HCT116 (cell line): ENCODE results near the gene TMPRSS11A. TPM values are rescaled to one million over a fixed set of nuclear protein-coding genes. Genes with fewer than 3 reads are reported as not detected.

Experiments
- ATAC-seq: fragments of 200-7000 bp; cut with Tn5 transposase; 2 replicates; pipeline ENCODE4 v1.9.1; 2020; ENCODE audit warnings: mild to moderate bottlenecking, moderate library complexity
- BruUV-seq: library from RNA; stranded (reverse); fragments of 400-500 nt; replicated peaks from 2 replicates; lab custom pipeline; 2021; lab: Mats Ljungman, UMichigan
- CTCF ChIA-PET: fragments of 300-600 bp; sonication (Branson Sonifier 250); formaldehyde crosslinking; loops from one replicate; lab custom pipeline; 2021; ENCODE audit warnings: antibody characterized with exemption; lab: Charles Lee
- POLR2A ChIA-PET: fragments of 300-600, 350-600 bp; sonication (Branson Sonifier 250); formaldehyde crosslinking; loops from one replicate; lab custom pipeline; 2021; ENCODE audit warnings: antibody characterized with exemption; lab: Charles Lee
- RAD21 ChIA-PET, 2 experiments: fragments of 300-600 bp; sonication (Branson Sonifier 250); formaldehyde crosslinking; loops; one replicate each; lab custom pipeline; 2023; ENCODE audit warnings: low total read pairs in 2 of 2; ENCODE audit not compliant: uncharacterized antibody in 2 of 2, unreplicated experiment in 2 of 2, low non-redundant PET in 1 of 2; lab: Charles Lee
- DNase-seq: peaks from one replicate; pipeline ENCODE4 v3.0.0-alpha.2; 2010; ENCODE audit warnings: low read depth, low spot score
- H2AFZ ChIP-seq: fragments of 200-600 bp; shearing (Covaris generic), sonication (generic); 2 replicates; pipeline ENCODE4 v1.6.1; 2017; ENCODE audit warnings: low read depth, mixed run types, mixed read lengths, antibody characterized with exemption, low read length; ENCODE audit not compliant: poor library complexity, severe bottlenecking
- H3K27ac ChIP-seq: 2 replicates; pipeline ENCODE4 v1.5.1; 2012; ENCODE audit warnings: low read depth, low read length
- H3K27me3 ChIP-seq: fragments of 200-600 bp; sonication (generic); 2 replicates; pipeline ENCODE4 v1.6.1; 2016; ENCODE audit warnings: mixed run types, low read length, mixed read lengths; ENCODE audit not compliant: insufficient read depth
- H3K36me3 ChIP-seq, 2 experiments: fragments of 200-500 bp in 1 of 2; fragments of 200-600 bp in 1 of 2; sonication (Bioruptor generic) in 1 of 2; sonication (generic) in 1 of 2; 2 replicates each; pipeline versions ENCODE4 v1.5.1 to v1.6.1; 2014 to 2016; ENCODE audit warnings: low read length in 2 of 2, inconsistent platforms in 1 of 2, mixed read lengths in 1 of 2, mixed run types in 1 of 2; ENCODE audit not compliant: insufficient read depth in 2 of 2, control insufficient read depth in 1 of 2
- H3K4me1 ChIP-seq, 2 experiments: fragments of 200-600 bp in 1 of 2; sonication (generic) in 1 of 2; 2 replicates each; pipeline versions ENCODE4 v1.5.1 to v1.6.1; 2012 to 2017; ENCODE audit warnings: low read length in 2 of 2, inconsistent platforms in 1 of 2, mild to moderate bottlenecking in 1 of 2, mixed read lengths in 1 of 2, mixed run types in 1 of 2, moderate library complexity in 1 of 2; ENCODE audit not compliant: insufficient read depth in 2 of 2, control insufficient read depth in 1 of 2
- H3K4me2 ChIP-seq: fragments of 200-600 bp; sonication (generic); 2 replicates; pipeline ENCODE4 v1.6.1; 2017; ENCODE audit warnings: mixed run types, low read length, mixed read lengths
- H3K4me3 ChIP-seq, 2 experiments: fragments of 200-600 bp in 1 of 2; sonication (generic) in 1 of 2; replicated peaks in 1 of 2; 2 replicates each; pipeline ENCODE4 v1.5.1; 2011 to 2016; ENCODE audit warnings: low read length in 2 of 2, control low read depth in 1 of 2, low read depth in 1 of 2, mild to moderate bottlenecking in 1 of 2, mixed read lengths in 1 of 2, mixed run types in 1 of 2
- H3K79me2 ChIP-seq: fragments of 200-600 bp; sonication (generic); 2 replicates; pipeline ENCODE4 v1.6.1; 2017; ENCODE audit warnings: mild to moderate bottlenecking, mixed run types, low read length, moderate library complexity, mixed read lengths; ENCODE audit not compliant: insufficient read depth
- H3K9ac ChIP-seq: fragments of 200-600 bp; sonication (generic); 2 replicates; pipeline ENCODE4 v1.6.1; 2016; ENCODE audit warnings: low read length, mixed read lengths
- H3K9me2 ChIP-seq: fragments of 200-600 bp; sonication (generic), shearing (Covaris generic); 2 replicates; pipeline ENCODE4 v1.6.1; 2017; ENCODE audit warnings: mixed run types, mild to moderate bottlenecking, moderate library complexity; ENCODE audit not compliant: insufficient read depth
- H3K9me3 ChIP-seq, 2 experiments: fragments of 200-500 bp in 1 of 2; fragments of 200-600 bp in 1 of 2; sonication (Bioruptor generic) in 1 of 2; sonication (generic) in 1 of 2; 2 replicates each; pipeline ENCODE4 v1.6.1; 2014 to 2017; ENCODE audit warnings: low read length in 2 of 2, mixed read lengths in 2 of 2, inconsistent platforms in 1 of 2, low read depth in 1 of 2, mild to moderate bottlenecking in 1 of 2, mixed run types in 1 of 2, moderate library complexity in 1 of 2; ENCODE audit not compliant: control insufficient read depth in 1 of 2, insufficient read depth in 1 of 2
- H4K20me1 ChIP-seq: fragments of 200-600 bp; sonication (generic), shearing (Covaris generic); 2 replicates; pipeline ENCODE4 v1.6.1; 2017; ENCODE audit warnings: mixed run types, mild to moderate bottlenecking, moderate library complexity; ENCODE audit not compliant: insufficient read depth
- EZH2 ChIP-seq: fragments of 200-600 bp; sonication (generic); IDR thresholded peaks from 2 replicates; pipeline ENCODE4 v1.6.1; 2017; ENCODE audit warnings: antibody characterized with exemption, mixed run types
- ZFX ChIP-seq: fragments of 450-650 bp; IDR thresholded peaks from 2 replicates; pipeline ENCODE4 v1.6.1; 2017
- intact Hi-C: fragments of 100-400 bp; cut with micrococcal nuclease; formaldehyde crosslinking; loops from 2 replicates; pipeline ENCODE4 v1.10.0; 2022
- total RNA-seq: library from RNA; stranded (reverse); gene quantifications from one replicate; pipeline ENCODE4 v1.2.1, GENCODE V29; 2021; ENCODE audit not compliant: unreplicated experiment
- TF ChIP-seq, protein P1 (sequence below): IDR thresholded peaks from 2 replicates; pipeline ENCODE4 v1.6.1; 2012
- TF ChIP-seq, protein P2 (sequence below), 3 experiments: fragments of 200-600 bp in 1 of 3; sonication (generic) in 1 of 3; IDR thresholded peaks in 2 of 3; conservative IDR thresholded peaks in 1 of 3; 2 replicates each; pipeline ENCODE4 v1.5.1; 2012 to 2017; ENCODE audit warnings: low read depth in 2 of 3, low read length in 2 of 3, antibody characterized with exemption in 1 of 3, borderline replicate concordance in 1 of 3, control low read depth in 1 of 3, mild to moderate bottlenecking in 1 of 3, mixed read lengths in 1 of 3, mixed run types in 1 of 3, moderate library complexity in 1 of 3; ENCODE audit not compliant: insufficient read depth in 1 of 3
- TF ChIP-seq, protein P3 (sequence below): IDR thresholded peaks from 2 replicates; pipeline ENCODE4 v1.6.1; 2011; ENCODE audit warnings: mild to moderate bottlenecking, low read length, moderate library complexity; ENCODE audit not compliant: insufficient replicate concordance; ENCODE audit errors: extremely low read depth

TMPRSS11A gene
- total RNA-seq, 1 experiment from 2014 or later = not detected

DNA sequence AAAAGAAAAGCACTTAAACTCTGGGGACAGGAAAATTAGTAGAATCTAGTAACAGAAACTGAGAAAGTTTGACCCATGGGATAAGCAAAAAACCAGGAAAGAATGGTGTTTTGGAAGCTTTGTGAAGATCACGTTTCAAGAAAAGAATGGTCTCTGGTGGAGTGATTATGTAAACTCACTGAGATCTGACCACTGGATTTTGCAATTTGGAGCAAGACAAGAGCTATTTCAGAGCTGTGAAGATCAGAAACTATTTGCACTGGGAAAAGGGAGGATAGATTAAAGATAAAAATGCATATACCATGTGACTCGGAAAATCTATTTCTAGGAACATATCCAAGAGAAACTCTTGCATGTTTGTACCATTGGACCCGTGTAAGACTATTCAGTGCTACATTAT lies 83.8 kb downstream of the TMPRSS11A start:
- Histone ChIP-seq H3K4me1 (no peaks in the 10 kb centered on the region), H3K9ac (no peak overlapping the region), H2AFZ (no peak overlapping the region), H3K4me2 (no peak overlapping the region), H3K9me3 (no peaks in the 10 kb centered on the region), H3K27me3 (no peaks in the 10 kb centered on the region), H4K20me1 (no peaks in the 10 kb centered on the region), H3K79me2 (no peaks in the 10 kb centered on the region), H3K27ac (no peak overlapping the region), H3K9me2 (no peaks in the 10 kb centered on the region), H3K36me3 (no peaks in the 10 kb centered on the region), H3K4me3 (no peak overlapping the region)
- intact Hi-C loops = no loop called here
- RAD21 ChIA-PET = no interaction called here
- CTCF ChIA-PET = no interaction called here
- POLR2A ChIA-PET = no interaction called here
- TF ChIP-seq, protein P1, sequence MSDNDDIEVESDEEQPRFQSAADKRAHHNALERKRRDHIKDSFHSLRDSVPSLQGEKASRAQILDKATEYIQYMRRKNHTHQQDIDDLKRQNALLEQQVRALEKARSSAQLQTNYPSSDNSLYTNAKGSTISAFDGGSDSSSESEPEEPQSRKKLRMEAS = no peak
- TF ChIP-seq ZFX (no peak), EZH2 (no peak)
- TF ChIP-seq, protein P2, sequence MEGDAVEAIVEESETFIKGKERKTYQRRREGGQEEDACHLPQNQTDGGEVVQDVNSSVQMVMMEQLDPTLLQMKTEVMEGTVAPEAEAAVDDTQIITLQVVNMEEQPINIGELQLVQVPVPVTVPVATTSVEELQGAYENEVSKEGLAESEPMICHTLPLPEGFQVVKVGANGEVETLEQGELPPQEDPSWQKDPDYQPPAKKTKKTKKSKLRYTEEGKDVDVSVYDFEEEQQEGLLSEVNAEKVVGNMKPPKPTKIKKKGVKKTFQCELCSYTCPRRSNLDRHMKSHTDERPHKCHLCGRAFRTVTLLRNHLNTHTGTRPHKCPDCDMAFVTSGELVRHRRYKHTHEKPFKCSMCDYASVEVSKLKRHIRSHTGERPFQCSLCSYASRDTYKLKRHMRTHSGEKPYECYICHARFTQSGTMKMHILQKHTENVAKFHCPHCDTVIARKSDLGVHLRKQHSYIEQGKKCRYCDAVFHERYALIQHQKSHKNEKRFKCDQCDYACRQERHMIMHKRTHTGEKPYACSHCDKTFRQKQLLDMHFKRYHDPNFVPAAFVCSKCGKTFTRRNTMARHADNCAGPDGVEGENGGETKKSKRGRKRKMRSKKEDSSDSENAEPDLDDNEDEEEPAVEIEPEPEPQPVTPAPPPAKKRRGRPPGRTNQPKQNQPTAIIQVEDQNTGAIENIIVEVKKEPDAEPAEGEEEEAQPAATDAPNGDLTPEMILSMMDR (IDR thresholded peaks at IDR 0.05 in 2 of 3, conservative IDR thresholded peaks at IDR 0.05 in 1 of 3; ENCODE audit: borderline replicate concordance in 1 of 3, insufficient read depth in 1 of 3, low read depth in 2 of 3, low read length in 2 of 3) = no peak
- TF ChIP-seq, protein P3, sequence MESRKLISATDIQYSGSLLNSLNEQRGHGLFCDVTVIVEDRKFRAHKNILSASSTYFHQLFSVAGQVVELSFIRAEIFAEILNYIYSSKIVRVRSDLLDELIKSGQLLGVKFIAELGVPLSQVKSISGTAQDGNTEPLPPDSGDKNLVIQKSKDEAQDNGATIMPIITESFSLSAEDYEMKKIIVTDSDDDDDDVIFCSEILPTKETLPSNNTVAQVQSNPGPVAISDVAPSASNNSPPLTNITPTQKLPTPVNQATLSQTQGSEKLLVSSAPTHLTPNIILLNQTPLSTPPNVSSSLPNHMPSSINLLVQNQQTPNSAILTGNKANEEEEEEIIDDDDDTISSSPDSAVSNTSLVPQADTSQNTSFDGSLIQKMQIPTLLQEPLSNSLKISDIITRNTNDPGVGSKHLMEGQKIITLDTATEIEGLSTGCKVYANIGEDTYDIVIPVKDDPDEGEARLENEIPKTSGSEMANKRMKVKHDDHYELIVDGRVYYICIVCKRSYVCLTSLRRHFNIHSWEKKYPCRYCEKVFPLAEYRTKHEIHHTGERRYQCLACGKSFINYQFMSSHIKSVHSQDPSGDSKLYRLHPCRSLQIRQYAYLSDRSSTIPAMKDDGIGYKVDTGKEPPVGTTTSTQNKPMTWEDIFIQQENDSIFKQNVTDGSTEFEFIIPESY = no peak
- DNase-seq = no peak
- no peak for ATAC-seq
- BruUV-seq = no TSS peak
